ENCODE results near the gene MTHFS.
A peak's percentile ranks its signal among the peaks of the same experiment; 100 is the strongest.
"Not testable (repeated sequence)": the region's sequence is repeated elsewhere in the genome, so short reads cannot be mapped to it uniquely, and the experiment has no call there.

The MTHFS gene

DNA sequence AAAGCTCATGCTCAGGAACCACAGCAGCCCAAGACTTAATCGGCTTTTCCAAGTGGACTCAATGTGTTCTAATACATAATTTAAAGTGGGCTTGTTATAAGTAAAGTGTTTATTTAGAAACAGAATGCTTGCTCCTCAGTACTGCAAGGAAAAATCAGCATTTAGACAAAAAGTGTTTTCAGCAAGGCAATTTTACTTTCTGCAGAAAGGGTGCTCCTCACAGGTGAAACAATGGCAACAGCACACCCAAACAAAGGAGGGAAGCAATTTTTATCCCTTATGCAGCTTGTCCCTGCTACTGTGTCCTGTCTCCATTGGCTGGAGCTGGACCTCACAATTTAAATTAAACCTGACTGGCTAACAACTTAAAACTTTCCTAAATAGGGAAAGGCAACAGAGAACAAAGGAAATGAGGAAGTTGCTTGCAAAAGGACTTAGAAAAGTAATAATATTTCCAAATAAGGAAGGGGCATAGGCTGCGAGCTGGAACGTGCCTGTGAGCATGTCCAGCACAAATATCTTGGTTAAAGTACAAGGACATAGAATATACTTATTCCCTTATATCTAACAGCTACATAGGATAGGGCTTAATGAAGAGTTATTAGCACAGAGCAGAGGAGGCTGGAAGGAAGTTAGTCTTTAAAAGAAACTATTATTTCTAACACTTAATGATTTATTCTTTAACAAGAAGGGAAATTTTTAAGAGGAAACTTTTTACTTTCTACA is 19.1 kb upstream of the MTHFS start:
- DNase-seq, result not testable (repeated sequence)

GRCh38 chr15:79914728-79915127 is 17.9 kb upstream of the MTHFS start:
- DNase-seq, result no peak

- peak; percentile 66 for DNase-seq
These were observed 12.9 kb upstream of the MTHFS start for GRCh38 chr15:79909556-79910335.

DNA sequence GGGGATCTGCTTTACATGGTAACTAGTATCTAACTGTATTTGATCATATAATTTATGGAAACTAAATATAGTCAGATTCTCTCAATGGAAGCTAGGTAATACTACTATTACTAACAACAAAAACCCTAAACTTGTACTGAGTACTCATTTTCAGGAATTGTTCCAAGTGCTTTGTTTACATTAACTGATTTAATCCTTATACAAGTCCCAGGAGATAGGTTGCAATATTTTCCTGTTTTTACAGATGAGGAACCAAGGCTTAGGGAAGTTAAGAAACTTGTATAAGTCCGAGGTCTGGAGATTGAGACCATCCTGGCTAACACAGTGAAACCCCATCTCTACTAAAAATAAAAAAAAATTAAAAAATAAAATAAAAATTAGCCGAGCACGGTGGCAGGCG is 7.5 kb upstream of the MTHFS start:
- DNase-seq, result no peak

DNA sequence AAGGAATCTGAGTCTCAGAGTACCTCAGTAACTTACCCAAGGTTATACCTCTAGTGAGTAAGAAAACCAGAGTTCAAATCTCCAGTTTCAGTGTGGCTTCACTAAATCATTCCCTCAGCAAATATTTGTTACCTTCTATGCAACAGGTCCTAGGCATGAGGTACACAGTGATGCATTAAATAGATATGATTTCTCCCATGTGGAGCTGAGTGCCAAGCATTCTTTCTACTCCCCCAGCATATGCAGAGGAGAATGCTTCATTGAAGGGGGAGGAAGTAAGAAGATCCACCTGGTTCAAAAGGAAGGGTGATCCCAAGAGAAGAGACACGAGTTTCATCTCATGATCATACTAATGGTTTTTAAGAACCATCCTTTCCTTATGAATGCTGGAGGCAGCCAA is 6.8 kb upstream of the MTHFS start:
- no peak for DNase-seq

DNA sequence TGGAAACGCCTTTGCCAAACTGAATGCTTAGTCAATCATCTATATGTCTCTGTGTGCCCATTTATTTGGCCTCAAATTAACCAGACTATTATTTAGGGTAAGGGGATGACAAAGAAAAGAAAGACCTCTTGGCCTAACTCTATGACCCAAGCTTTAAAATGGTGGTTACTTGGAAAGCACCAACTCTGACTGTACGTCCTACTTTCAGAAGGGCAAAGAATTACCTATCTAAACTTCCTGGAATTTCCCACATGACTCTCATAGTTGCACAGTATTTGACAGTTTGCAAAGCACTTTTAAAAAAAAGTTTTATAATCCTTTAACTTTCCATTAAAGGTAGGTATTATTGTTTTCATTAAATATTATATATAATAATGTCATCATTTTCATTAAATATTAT is 6.3 kb upstream of the MTHFS start:
- DNase-seq, result no peak

DNA sequence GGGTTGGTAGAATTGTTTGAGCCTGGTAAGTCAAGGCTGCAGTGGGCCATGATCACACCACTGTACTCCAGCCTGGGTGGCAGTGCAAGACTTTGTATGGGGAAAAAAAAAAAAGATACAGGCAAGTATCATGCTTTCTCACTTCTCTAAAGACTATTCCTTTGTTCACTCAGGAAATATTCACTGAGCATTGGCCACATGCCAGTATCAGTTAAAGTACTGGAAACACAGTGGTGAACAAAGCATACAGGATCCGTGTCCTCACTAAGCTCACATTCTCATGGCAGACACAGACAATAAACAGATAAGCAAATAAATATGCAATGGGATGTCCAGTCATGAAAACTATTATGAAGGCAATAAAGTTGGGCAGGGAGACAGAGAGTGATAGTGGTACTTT is 5.1 kb upstream of the MTHFS start:
- DNase-seq, result peak; percentile 51

DNA sequence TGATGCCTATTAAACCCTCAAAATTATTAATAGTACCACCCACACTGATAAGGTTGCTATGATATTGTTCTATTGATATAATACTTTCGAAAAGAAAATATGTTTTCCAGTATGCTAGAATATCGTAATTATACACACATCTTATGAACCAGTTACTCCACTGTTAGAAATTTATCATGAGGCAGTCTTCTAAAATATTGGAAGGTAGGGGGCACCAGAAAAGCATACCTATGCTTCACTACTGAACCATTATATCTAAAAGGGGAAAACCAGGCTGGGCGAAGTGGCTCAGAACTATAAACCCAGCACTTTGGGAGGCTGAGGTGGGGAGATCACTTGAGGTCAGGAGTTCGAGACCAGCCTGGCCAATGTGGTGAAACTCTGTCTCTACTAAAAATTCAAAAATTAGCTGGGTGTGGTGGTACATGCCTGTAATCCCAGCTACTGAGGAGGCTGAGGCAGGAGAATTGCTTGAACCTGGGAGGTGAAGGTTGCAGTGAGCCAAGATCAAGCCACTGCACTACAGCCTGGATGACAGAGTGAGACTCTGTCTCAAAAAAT is 4.1 kb upstream of the MTHFS start:
- DNase-seq, result not testable (repeated sequence)

GRCh38 chr15:79900087-79900486 is 3.3 kb upstream of the MTHFS start:
- no peak for DNase-seq

- not testable (repeated sequence) for DNase-seq
These were observed 2.0 kb upstream of the MTHFS start for GRCh38 chr15:79898786-79899185.

DNA sequence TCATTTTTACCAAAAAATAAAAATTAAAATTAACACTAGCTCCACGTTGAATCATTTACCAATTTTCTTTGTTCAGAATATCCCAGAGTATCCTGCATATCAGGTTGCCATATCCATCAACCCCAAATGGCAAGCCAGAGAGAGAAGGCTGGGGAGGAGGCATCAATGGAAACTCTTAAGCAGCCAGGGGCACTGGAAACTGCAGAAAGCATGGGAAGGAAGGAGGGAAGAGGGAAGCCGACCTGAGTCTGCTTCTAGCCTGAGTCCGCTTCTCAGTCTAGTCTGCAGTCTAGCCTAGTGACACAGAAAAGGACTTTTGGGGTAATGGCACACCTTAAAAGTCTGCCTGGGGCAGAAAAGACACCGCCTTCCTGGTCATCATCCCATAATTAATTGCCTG is 1.6 kb upstream of the MTHFS start:
- DNase-seq, result no peak

DNA sequence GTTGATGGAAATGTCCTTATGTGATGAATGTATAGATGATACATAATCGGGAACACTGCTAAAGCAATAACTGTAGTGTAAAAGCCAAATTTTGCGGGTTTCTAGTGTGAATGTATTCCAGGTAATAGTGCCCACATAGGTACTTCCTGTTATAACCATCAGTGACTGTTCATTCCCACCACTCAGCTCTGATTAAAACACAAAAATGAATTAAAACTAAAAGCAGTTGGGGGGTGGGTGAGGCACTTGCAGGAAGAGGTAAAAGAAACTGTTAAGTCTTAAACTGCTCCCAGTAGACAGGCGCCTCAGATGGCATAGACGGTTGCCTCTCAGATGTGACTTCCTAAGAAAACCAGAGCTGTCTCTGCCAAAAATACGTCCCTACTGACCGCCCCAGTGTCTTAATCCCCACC is 893 bp upstream of the MTHFS start:
- DNase-seq, result no peak

GRCh38 chr15:79897380-79897678 is 515 bp upstream of the MTHFS start:
- DNase-seq, result no peak

- DNase-seq, result no peak
These were observed 632 bp downstream of the MTHFS start for GRCh38 chr15:79896131-79896633.

DNA sequence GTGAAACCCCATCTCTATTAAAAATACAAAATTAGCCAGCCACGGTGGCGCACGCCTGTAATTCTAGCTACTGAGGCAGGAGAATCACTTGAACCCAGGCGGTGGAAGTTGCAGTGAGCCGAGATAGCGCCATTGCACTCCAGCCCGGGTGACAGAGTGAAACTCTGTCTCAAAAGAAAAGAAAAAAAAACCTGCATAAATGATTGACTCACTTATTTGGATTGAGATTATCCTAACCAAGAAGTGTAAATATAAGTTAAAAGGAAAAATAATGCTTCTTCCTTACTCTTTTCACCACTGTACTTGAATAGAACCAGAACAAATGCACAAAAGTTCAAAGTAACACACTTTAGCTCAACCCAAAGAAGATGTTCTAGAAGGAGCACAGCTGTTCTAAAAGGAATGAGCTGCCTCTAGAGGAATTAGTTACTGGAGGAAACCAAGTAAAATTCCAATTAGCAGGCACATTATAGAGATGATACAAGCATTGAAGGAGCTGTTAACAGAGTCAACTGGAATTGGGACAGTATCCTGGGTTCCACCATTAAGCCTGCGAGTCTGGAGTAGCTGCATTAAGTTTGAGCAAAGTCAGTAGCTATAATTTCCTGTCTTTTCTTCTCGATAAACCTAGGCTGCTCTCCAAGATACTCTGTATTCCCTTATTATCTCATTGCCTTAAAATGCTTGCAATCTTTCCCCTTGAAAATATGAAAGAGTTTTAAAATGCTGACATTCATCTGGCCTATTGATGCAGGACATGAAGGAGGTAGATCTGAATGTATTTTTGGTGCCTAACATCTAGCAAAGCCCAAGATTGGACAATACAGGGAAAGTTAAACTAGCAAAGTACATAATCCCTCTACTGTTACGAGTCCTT is 9.5 kb downstream of the MTHFS start:
- no peak for DNase-seq

GRCh38 chr15:79886124-79886523 is 10.7 kb downstream of the MTHFS start:
- DNase-seq, result no peak

- no peak for DNase-seq
These were observed 12.6 kb downstream of the MTHFS start for GRCh38 chr15:79884204-79884596.

DNA sequence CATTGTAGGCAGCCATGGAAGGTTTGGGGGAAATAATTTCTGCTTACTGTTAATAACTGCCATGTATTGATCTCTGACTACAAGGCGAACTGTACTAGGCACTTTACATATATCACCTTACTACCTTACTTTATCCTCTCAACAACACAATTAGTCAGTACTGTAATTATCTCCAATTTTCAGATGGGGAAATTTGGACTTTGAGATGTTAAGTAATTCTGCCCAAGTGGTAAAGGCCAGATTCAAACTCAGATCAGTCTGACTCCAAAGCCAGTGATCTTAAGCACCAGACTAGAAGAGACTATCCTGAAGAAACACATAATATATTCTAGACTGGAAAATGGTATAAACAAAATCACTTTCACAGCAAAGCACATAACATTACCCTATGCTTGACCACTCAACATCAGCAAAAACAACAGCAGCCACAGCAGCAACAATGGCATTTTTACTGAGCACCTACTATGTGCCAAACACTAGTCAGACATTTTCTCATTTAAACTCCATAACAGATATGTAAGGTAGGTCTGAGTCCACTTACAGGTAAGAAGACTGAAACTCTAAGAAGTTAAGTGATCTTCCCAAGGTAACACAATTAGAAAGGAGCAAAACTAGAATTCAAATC is 13.1 kb downstream of the MTHFS start:
- no peak for DNase-seq

- no peak for DNase-seq
These were observed 15.1 kb downstream of the MTHFS start for GRCh38 chr15:79881668-79882067.

DNA sequence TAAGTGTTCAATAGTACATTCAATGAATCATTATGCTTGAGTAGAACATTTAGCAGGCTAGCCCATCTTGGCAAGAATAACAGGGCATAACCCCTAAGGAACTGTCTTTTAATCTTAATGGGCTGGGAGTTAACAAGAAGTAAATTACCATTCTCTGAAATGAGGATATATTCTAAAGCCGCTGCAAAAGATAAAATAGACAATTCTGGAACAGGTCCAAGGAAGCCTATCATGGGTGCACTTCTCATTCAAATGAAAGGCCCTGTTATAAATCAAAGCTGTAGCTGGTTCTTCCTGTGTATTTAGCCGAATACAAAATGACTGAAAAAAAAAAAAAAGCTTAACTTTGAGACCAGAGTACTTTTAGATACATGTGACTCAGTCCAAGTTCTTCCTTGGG is 15.6 kb downstream of the MTHFS start:
- DNase-seq, result no peak

GRCh38 chr15:79878078-79878705 is 18.6 kb downstream of the MTHFS start:
- DNase-seq, result no peak

DNA sequence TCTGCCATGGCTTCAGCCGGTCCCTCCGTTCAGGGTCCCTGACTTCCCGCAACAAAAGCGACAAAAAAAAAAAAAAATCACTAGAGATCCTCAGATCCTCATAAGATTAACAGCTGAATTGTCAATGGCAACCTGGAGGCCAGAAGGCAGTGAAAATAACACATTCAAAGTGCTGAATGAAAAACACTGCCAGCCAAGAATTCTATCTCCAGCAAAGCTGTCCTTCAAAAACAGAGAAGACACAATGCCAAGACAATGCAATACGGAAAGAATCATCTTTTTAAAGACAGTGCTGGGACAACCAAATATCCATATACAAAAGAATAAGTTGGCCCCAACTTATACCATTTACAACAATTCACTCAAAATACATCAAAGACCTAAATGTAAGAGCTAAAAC is 21.6 kb downstream of the MTHFS start:
- no peak for DNase-seq
